Astrocyte (in vitro differentiated cells and primary cell): ENCODE measurements around the gene PTPA. TPM values are rescaled to one million over a fixed set of nuclear protein-coding genes. Genes with fewer than 3 reads are reported as not detected.
"Not testable (repeated sequence)": the region's sequence is repeated elsewhere in the genome, so short reads cannot be mapped to it uniquely, and the experiment has no call there.

Experiments used
- DNase-seq: peaks from one replicate; pipeline ENCODE4 v3.0.0-alpha.2; 2010; ENCODE audit warnings: low read depth
- FAIRE-seq: peaks from 2 replicates; lab custom pipeline; 2011; peaks lifted over from hg19 to GRCh38; lab: Jason Lieb, UNC
- H2AFZ ChIP-seq: 2 replicates; pipeline ENCODE4 v1.6.0; 2012; ENCODE audit warnings: low read depth, low read length, inconsistent platforms
- H3K27ac ChIP-seq: 2 replicates; pipeline ENCODE4 v1.5.1; 2011; ENCODE audit warnings: low read depth, low read length, inconsistent platforms
- H3K27me3 ChIP-seq: 2 replicates; pipeline ENCODE4 v1.6.0; 2011; ENCODE audit warnings: low read length, inconsistent platforms; ENCODE audit not compliant: insufficient read depth
- H3K36me3 ChIP-seq: 2 replicates; pipeline ENCODE4 v1.5.1; 2011; ENCODE audit warnings: low read length, inconsistent platforms; ENCODE audit not compliant: insufficient read depth
- H3K4me1 ChIP-seq: 2 replicates; pipeline ENCODE4 v1.5.1; 2011; ENCODE audit warnings: low read length, inconsistent platforms; ENCODE audit not compliant: insufficient read depth
- H3K4me2 ChIP-seq: 2 replicates; pipeline ENCODE4 v1.6.0; 2012; ENCODE audit warnings: low read length, inconsistent platforms
- H3K4me3 ChIP-seq: 2 replicates; pipeline ENCODE4 v1.5.1; 2011; ENCODE audit warnings: low read depth, mild to moderate bottlenecking, low read length, inconsistent platforms; ENCODE audit not compliant: insufficient read depth
- H3K79me2 ChIP-seq: 2 replicates; pipeline ENCODE4 v1.6.0; 2012; ENCODE audit warnings: mild to moderate bottlenecking, low read length, inconsistent platforms; ENCODE audit not compliant: insufficient read depth
- H3K9ac ChIP-seq: 2 replicates; pipeline ENCODE4 v1.6.0; 2012; ENCODE audit warnings: mild to moderate bottlenecking, low read length, inconsistent platforms
- H3K9me3 ChIP-seq: 2 replicates; pipeline ENCODE4 v1.5.1; 2012; ENCODE audit warnings: low read depth, mild to moderate bottlenecking, low read length, inconsistent platforms; ENCODE audit not compliant: insufficient read depth
- H4K20me1 ChIP-seq: 2 replicates; pipeline ENCODE4 v1.6.0; 2012; ENCODE audit warnings: low read length, inconsistent platforms; ENCODE audit not compliant: insufficient read depth
- H3K27ac Mint-ChIP-seq: one replicate; pipeline ENCODE4 v1.8.0; 2021; ENCODE audit warnings: mild to moderate bottlenecking, mixed read lengths; ENCODE audit not compliant: unreplicated experiment
- H3K27me3 Mint-ChIP-seq: one replicate; pipeline ENCODE4 v1.8.0; 2021; ENCODE audit warnings: low read depth, mixed read lengths; ENCODE audit not compliant: unreplicated experiment
- H3K36me3 Mint-ChIP-seq: one replicate; pipeline ENCODE4 v1.8.0; 2021; ENCODE audit warnings: low read depth, mixed read lengths; ENCODE audit not compliant: unreplicated experiment
- H3K4me1 Mint-ChIP-seq: one replicate; pipeline ENCODE4 v1.8.0; 2021; ENCODE audit warnings: low read depth, mixed read lengths; ENCODE audit not compliant: unreplicated experiment
- H3K4me3 Mint-ChIP-seq: one replicate; pipeline ENCODE4 v1.8.0; 2021; ENCODE audit warnings: mild to moderate bottlenecking, moderate library complexity, mixed read lengths; ENCODE audit not compliant: unreplicated experiment
- H3K9me3 Mint-ChIP-seq: one replicate; pipeline ENCODE4 v1.8.0; 2021; ENCODE audit warnings: mild to moderate bottlenecking, mixed read lengths; ENCODE audit not compliant: unreplicated experiment
- EZH2 ChIP-seq: IDR thresholded peaks from 2 replicates; pipeline ENCODE4 v1.6.1; 2012; ENCODE audit warnings: mild to moderate bottlenecking, low read length, inconsistent platforms; ENCODE audit not compliant: insufficient read depth
- total RNA-seq: library from RNA; stranded (reverse); gene quantifications from 2 replicates; pipeline ENCODE4 v1.2.1, GENCODE V29; 2021
- TF ChIP-seq, protein P1 (sequence below): IDR thresholded peaks from 2 replicates; pipeline ENCODE4 v1.5.1; 2011; ENCODE audit warnings: low read depth, mild to moderate bottlenecking, inconsistent platforms, low read length, moderate library complexity; ENCODE audit not compliant: insufficient read depth

PTPA gene
- total RNA-seq, 1 donor from 2014 or later = 122 TPM

DNA sequence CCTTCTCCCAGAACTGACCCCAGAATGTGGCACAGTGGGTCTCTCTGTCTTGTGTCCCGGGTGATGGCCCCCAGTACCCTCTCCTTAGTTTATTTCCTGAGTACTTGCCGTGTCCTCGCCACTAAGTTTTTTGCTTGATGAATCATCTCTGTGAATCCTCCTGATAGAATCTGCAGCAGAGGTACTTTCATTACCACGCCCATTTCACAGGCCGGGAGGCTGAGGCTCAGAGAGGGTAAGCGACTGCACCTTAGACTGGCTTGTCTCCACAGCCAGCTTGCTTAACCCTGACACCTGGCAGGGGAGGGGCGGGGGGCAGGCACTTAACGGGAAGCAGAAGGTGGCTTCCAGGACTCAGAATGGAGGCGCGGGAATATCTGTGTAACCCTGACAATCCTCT, 74.8 kb downstream of the PTPA start:
- Mint-ChIP-seq H3K4me1 (peaks cover 8% of the 10 kb centered on the region), H3K27ac (no peak overlapping the region), H3K9me3 (peaks cover 1% of the 10 kb centered on the region), H3K4me3 (no peak overlapping the region), H3K27me3 (peaks cover 32% of the 10 kb centered on the region), H3K36me3 (no peaks in the 10 kb centered on the region)
- no peak for FAIRE-seq
- TF ChIP-seq, protein P1, sequence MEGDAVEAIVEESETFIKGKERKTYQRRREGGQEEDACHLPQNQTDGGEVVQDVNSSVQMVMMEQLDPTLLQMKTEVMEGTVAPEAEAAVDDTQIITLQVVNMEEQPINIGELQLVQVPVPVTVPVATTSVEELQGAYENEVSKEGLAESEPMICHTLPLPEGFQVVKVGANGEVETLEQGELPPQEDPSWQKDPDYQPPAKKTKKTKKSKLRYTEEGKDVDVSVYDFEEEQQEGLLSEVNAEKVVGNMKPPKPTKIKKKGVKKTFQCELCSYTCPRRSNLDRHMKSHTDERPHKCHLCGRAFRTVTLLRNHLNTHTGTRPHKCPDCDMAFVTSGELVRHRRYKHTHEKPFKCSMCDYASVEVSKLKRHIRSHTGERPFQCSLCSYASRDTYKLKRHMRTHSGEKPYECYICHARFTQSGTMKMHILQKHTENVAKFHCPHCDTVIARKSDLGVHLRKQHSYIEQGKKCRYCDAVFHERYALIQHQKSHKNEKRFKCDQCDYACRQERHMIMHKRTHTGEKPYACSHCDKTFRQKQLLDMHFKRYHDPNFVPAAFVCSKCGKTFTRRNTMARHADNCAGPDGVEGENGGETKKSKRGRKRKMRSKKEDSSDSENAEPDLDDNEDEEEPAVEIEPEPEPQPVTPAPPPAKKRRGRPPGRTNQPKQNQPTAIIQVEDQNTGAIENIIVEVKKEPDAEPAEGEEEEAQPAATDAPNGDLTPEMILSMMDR = no peak
- TF ChIP-seq EZH2 = no peak
- Histone ChIP-seq H3K9me3 (no peaks in the 10 kb centered on the region), H3K4me1 (no peaks in the 10 kb centered on the region), H3K27me3 (no peaks in the 10 kb centered on the region), H3K4me2 (no peak overlapping the region), H3K36me3 (no peaks in the 10 kb centered on the region), H3K9ac (no peak overlapping the region), H3K79me2 (no peaks in the 10 kb centered on the region), H2AFZ (no peak overlapping the region), H3K27ac (no peak overlapping the region), H4K20me1 (no peaks in the 10 kb centered on the region), H3K4me3 (no peak overlapping the region)
- no peak for DNase-seq

DNA sequence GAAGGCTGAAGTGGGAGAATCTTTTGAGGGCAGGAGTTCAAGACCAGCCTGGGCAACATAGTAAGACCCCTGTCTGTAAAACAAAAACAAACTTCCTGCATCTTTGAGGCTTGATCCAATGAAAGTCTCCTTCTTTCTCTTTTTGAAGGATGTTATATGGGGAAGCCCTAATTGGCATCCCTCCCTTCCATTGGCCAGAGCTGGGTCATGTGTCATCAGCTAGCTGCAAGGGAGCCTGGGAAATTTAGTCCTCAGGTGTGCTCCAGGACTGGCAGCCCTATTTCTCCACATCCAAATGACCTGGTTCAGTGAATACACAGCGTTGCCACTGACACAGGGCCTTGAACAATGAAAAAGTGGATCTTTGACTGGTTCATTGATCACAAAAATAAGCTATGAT, 75.8 kb downstream of the PTPA start:
- no peak overlapping the region for H3K27ac ChIP-seq
- no peak overlapping the region for H3K9ac ChIP-seq
- Mint-ChIP-seq H3K4me1 (peaks cover 8% of the 10 kb centered on the region), H3K4me3 (no peak overlapping the region), H3K36me3 (no peaks in the 10 kb centered on the region), H3K9me3 (peaks cover 7% of the 10 kb centered on the region), H3K27ac (no peak overlapping the region), H3K27me3 (peaks cover 22% of the 10 kb centered on the region)
- no peak overlapping the region for H3K4me2 ChIP-seq
- H3K36me3 ChIP-seq = no peaks in the 10 kb centered on the region
- no peak overlapping the region for H3K4me3 ChIP-seq
- no peaks in the 10 kb centered on the region for H4K20me1 ChIP-seq
- no peaks in the 10 kb centered on the region for H3K27me3 ChIP-seq
- H3K79me2 ChIP-seq = no peaks in the 10 kb centered on the region
- no peak overlapping the region for H2AFZ ChIP-seq
- no peaks in the 10 kb centered on the region for H3K9me3 ChIP-seq
- H3K4me1 ChIP-seq = no peaks in the 10 kb centered on the region
- FAIRE-seq (no peak), DNase-seq (no peak)
- no peak for TF ChIP-seq EZH2
- TF ChIP-seq, protein P1 = no peak

DNA sequence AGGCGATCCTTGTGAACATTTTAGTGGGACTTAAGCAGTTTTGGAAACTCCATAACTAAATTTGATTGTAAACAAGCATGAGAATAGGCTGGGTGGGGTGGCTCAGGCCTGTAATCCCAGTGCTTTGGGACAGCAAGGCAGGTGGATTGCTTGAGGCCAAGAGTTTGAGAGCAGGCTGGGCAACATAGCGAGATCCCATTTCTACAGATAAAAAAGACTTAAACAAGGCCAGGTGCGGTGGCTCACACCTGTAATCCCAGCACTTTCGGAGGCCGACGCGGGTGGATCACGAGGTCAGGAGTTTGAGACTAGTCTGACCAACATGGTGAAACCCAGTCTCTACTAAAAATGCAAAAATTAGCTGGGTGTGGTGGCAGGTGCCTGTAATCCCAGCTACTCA, 78.8 kb downstream of the PTPA start:
- not testable (repeated sequence) for FAIRE-seq, H3K9ac ChIP-seq, H3K4me1 Mint-ChIP-seq, H3K36me3 ChIP-seq, H4K20me1 ChIP-seq, H3K4me1 ChIP-seq, H3K9me3 ChIP-seq, H2AFZ ChIP-seq, DNase-seq, H3K4me2 ChIP-seq, H3K27ac Mint-ChIP-seq, H3K36me3 Mint-ChIP-seq, H3K27me3 ChIP-seq, H3K79me2 ChIP-seq, H3K4me3 Mint-ChIP-seq, H3K4me3 ChIP-seq, H3K27ac ChIP-seq
- Mint-ChIP-seq H3K27me3 (peaks cover 24% of the 10 kb centered on the region), H3K9me3 (peaks cover 12% of the 10 kb centered on the region)
